ENCODE data around the gene CALN1.

DNA sequence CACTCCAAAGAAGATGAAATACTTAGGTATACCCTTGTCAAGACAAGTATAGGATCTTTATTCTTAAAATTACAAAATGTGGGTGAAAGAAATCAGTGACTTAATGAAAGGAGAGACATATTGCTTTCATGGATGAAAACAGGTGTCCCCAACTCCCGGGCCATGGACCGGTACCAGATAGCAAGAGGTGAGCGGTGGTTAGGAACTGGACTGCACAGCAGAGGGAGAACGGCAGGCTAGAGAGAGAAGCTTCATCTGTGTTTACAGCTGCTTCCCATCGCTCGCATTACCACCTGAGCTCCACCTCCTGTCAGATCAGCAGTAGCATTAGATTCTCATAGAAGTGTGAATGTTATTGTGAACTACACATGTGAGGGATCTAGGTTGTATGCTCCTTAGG is 408.9 kb downstream of the CALN1 start:
- TF ChIP-seq CTCF (IDR thresholded peaks at IDR 0.05 in 2 of 3, conservative IDR thresholded peaks at IDR 0.05 in 1 of 3; ENCODE audit: insufficient read depth in 2 of 3, low read depth in 1 of 3, low read length in 3 of 3), result no peak
- no peak for TF ChIP-seq POLR3A (IDR thresholded peaks at IDR 0.05; ENCODE audit: borderline replicate concordance, extremely low read depth, insufficient read depth, insufficient read length)
- TF ChIP-seq BACH1 (tag; IDR thresholded peaks at IDR 0.05), result no peak
- no peak for TF ChIP-seq HES1 (IDR thresholded peaks at IDR 0.05; ENCODE audit: low read depth)
- no peak for TF ChIP-seq RFX1 (IDR thresholded peaks at IDR 0.05)
- no peak for TF ChIP-seq E4F1 (CRISPR knock-in tag; IDR thresholded peaks at IDR 0.05; ENCODE audit: borderline replicate concordance)
- TF ChIP-seq ETV1 (tag; conservative IDR thresholded peaks at IDR 0.05; ENCODE audit: low read depth), result no peak
- TF ChIP-seq MAZ (CRISPR knock-in tag; conservative IDR thresholded peaks at IDR 0.05 in 1 of 2, IDR thresholded peaks at IDR 0.05 in 1 of 2), result no peak
- no peak for TF ChIP-seq POLR2AphosphoS5 (IDR thresholded peaks at IDR 0.05; ENCODE audit: control insufficient read depth, insufficient read depth, low read depth, low read length)
- TF ChIP-seq, protein P1, sequence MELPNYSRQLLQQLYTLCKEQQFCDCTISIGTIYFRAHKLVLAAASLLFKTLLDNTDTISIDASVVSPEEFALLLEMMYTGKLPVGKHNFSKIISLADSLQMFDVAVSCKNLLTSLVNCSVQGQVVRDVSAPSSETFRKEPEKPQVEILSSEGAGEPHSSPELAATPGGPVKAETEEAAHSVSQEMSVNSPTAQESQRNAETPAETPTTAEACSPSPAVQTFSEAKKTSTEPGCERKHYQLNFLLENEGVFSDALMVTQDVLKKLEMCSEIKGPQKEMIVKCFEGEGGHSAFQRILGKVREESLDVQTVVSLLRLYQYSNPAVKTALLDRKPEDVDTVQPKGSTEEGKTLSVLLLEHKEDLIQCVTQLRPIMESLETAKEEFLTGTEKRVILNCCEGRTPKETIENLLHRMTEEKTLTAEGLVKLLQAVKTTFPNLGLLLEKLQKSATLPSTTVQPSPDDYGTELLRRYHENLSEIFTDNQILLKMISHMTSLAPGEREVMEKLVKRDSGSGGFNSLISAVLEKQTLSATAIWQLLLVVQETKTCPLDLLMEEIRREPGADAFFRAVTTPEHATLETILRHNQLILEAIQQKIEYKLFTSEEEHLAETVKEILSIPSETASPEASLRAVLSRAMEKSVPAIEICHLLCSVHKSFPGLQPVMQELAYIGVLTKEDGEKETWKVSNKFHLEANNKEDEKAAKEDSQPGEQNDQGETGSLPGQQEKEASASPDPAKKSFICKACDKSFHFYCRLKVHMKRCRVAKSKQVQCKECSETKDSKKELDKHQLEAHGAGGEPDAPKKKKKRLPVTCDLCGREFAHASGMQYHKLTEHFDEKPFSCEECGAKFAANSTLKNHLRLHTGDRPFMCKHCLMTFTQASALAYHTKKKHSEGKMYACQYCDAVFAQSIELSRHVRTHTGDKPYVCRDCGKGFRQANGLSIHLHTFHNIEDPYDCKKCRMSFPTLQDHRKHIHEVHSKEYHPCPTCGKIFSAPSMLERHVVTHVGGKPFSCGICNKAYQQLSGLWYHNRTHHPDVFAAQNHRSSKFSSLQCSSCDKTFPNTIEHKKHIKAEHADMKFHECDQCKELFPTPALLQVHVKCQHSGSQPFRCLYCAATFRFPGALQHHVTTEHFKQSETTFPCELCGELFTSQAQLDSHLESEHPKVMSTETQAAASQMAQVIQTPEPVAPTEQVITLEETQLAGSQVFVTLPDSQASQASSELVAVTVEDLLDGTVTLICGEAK (IDR thresholded peaks at IDR 0.05), result no peak
- TF ChIP-seq, protein P1 (CRISPR knock-in tag; IDR thresholded peaks at IDR 0.05), result no peak
- TF ChIP-seq RERE (CRISPR knock-in tag; IDR thresholded peaks at IDR 0.05; ENCODE audit: borderline replicate concordance), result no peak
